Measurements from ENCODE around the gene DLAT.

GRCh38 chr11:112005422-112006094, 19.6 kb upstream of the DLAT start:
- no peak for TF ChIP-seq CTCF (IDR thresholded peaks at IDR 0.05)
- no peak for TF ChIP-seq POLR2A (IDR thresholded peaks at IDR 0.05)
